A204.1 (cell line): ENCODE measurements around the gene CCDC57.
"Not testable (repeated sequence)": the region's sequence is repeated elsewhere in the genome, so short reads cannot be mapped to it uniquely, and the experiment has no call there.

Experiments used
- FAIRE-seq: peaks from 2 replicates; lab custom pipeline; 2012; peaks lifted over from hg19 to GRCh38; lab: Jason Lieb, UNC

CCDC57 gene

DNA sequence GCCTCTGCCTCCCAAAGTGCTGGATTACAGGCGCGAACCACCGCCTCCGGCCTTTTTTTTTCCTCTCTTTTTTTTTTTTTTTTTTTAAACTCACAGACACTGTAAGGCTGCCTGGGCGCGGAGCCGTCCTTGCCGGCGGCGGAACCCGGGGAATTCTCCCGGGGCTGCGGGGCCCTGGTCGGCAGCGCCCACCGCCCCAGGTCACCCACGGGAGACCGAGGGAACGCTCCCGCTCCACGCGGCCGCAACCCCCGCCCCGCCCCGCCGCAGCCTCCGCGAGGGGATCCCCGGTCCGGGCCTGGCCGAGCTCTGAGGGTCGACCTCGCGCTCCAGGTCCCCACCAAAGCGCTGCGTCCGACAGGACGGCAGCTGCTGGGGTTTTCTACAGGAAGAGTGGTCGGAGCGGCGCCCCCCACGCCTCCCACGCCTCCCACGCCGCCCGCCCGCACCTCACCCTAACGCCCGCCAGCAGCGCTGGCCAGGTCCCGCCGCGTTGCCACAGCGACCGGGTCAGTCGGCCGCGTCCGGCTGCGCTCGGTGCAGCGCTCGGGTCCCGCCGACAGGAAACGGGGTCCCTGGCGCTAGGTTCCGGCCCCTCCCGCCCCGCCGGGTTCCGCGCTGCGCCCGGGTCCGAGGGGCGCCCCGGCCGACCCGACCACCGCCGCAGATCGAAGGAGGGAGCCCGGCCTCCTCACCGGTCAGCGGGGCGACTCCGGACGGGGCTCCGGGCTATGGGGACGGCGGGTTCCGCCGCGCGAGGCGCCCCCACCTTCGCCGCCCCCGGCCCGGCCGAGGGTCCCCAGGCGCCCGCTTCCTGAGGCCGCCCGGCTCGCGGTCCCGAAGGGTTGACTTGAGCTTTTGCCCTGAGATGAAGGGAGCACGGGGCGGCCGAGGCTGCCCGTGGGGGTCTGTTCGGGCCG is at the start of gene CCDC57:
Gene CCDC57, minus strand, starts transcription at position 512 of the 920 bp plus-strand sequence. CDS start 10,898 bp downstream, outside the sequence.
- no peak for FAIRE-seq

DNA sequence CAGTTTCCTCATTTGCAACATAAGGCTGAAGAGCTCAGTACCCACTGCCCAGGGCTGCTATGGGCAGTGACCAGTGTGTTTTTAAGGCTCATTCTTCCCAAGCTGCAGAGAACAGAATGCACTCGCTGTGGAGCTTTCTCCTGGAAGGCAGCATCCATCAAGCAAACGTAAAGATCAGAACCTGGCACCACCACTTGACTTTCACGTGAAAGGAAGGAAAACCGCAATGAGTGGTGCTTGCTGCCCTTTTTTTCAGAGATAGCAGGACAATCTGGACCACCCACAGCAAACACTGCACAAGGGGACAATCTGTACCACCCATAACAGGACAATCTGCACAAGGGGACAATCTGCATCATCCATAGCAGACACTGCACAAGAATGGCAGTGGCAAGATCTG is 49.7 kb upstream of the CCDC57 start:
- no peak for FAIRE-seq

DNA sequence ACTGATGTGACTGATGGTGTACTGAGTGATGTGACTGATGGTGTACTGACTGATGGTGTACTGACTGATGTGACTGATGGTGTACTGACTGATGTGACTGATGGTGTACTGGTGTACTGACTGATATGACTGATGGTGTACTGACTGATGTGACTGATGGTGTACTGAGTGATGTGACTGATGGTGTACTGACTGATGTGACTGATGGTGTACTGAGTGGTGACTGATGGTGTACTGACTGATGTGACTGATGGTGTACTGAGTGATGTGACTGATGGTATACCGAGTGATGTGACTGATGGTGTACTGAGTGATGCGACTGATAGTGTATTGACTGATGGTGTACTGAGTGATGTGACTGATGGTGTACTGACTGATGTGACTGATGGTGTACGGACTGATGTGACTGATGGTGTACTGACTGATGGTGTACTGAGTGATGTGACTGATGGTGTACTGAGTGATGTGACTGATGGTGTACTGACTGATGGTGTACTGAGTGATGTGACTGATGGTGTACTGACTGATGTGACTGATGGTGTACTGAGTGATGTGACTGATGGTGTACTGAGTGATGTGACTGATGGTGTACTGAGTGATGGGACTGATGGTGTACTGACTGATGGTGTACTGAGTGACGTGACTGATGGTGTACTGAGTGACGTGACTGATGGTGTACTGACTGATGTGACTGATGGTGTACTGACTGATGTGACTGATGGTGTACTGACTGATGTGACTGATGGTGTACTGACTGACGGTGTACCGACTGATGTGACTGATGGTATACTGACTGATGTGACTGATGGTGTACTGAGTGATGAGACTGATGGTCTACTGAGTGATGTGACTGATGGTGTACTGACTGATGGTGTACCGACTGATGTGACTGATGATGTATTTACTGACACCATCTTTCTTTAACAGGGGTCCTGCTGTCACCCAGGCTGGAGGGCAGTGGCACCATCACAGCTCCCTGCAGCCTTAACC is 47.6 kb upstream of the CCDC57 start:
- not testable (repeated sequence) for FAIRE-seq

DNA sequence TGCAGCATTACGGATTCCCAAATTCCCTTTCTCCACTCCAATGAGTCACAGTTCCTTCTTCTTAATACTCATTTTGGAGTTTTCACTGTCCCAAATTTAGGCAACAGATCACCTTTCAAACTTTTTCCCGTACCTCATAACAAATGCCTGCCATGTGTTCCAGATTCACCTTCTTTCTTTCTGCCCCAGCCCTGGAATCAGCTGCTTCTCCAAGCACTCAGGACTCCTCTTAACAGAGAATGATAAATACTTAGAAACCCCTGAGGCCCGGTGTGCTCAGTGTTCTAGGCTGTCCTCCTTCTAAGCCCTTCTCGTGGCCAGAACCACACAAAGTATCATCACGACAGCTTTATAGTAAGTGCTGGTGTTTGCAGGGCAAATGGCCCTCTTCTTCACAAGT is 45.9 kb upstream of the CCDC57 start:
- no peak for FAIRE-seq

DNA sequence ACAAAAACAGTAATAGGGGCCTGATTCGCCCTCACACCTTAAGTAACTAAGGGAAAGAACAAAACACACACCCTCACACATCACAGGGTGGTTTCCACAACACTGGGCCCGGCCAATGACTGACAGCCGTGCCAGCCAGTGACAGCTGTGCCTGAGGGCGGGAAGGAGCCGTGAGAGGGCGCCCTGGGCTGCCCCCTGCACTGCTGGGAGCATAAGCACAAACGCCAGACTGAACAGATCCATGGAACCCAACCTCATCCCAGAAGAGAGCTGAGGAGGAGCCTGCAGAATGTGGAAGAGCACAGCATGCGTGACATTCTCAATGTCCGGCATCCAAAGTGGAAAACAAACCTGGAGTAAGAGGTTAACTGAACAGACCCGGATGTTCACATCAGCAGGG is 44.8 kb upstream of the CCDC57 start:
- no peak for FAIRE-seq

GRCh38 chr17:82256242-82256885 is 43.7 kb upstream of the CCDC57 start:
- FAIRE-seq, result no peak

DNA sequence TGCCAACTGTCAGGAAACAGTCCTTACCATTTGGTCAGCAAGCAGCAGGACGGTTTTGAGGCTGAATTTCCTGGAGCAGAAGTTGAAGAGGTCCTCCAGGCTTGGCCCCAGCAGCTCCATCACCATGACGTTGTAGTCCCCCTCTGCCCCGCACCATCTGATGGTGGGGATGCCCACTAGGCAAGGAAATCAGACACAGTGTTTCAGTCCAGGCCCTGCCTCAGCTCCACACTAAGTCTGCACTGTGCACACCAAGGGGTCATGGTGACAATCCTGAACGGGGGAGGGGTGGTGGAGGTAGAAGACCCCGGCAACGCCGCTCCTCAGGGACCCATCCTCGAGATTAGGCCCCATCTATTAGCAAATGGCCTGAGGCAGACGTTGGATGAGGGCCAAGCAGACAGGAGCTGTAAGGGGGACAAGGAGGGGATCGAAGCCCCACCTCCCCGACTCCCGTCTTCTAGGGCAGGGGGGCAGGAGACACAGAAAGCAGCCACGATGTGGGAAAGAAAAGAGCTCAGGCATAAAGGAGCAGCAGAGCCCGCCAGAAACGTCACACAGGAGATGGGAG is 42.8 kb upstream of the CCDC57 start:
- no peak for FAIRE-seq

GRCh38 chr17:82254746-82255145 is 42.1 kb upstream of the CCDC57 start:
- FAIRE-seq, result not testable (repeated sequence)

DNA sequence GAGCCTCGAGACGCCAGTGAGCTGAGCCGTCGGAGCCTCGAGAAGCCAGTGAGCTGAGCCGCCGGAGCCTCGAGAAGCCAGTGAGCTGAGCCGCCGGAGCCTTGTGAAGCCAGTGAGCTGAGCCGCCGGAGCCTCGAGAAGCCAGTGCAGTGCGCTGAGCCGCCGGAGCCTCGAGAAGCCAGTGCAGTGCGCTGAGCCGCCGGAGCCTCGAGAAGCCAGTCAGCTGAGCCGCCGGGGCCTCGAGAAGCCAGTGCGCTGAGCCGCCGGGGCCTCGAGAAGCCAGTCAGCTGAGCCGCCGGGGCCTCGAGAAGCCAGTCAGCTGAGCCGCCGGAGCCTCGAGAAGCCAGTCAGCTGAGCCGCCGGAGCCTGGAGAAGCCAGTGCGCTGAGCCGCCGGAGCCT is 41.5 kb upstream of the CCDC57 start:
- not testable (repeated sequence) for FAIRE-seq

- FAIRE-seq, result no peak
These were observed 40.5 kb upstream of the CCDC57 start for GRCh38 chr17:82253179-82253544.

- FAIRE-seq, result no peak
These were observed 40.0 kb upstream of the CCDC57 start for GRCh38 chr17:82252511-82253178.

- FAIRE-seq, result no peak
These were observed 38.3 kb upstream of the CCDC57 start for GRCh38 chr17:82250868-82251500.

DNA sequence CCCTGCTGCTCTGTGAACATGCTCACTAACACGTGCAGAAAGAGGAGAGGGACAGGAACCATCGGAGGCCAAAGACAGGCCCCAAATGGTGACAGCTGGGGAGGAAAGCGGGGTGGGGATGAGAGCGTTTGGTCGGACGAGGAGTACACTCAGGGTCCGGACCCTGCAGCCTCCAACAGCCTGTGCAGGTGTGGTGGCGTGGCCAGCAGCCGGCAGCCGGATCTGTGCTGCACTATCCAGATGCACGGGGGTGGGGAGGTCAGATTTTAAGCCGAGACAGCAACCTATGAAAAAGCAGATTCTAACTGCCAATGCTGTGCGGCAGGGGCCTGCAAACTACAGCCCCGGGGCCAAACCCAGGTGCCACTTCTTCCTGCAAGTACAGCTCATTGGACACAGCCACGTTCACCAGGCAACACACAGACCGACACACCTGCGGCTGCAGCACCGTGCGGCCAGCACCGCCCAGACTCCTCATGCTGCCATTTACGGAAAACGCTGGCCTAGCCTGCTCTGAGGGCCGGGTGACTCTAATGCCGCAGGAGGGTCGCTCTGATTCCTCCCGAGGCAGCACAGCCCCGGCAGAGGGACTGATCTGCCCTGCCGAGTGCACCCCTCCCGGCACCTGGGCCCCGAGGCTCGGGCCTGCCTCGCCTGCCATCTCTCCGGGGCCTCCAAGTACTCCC is 37.4 kb upstream of the CCDC57 start:
- no peak for FAIRE-seq

DNA sequence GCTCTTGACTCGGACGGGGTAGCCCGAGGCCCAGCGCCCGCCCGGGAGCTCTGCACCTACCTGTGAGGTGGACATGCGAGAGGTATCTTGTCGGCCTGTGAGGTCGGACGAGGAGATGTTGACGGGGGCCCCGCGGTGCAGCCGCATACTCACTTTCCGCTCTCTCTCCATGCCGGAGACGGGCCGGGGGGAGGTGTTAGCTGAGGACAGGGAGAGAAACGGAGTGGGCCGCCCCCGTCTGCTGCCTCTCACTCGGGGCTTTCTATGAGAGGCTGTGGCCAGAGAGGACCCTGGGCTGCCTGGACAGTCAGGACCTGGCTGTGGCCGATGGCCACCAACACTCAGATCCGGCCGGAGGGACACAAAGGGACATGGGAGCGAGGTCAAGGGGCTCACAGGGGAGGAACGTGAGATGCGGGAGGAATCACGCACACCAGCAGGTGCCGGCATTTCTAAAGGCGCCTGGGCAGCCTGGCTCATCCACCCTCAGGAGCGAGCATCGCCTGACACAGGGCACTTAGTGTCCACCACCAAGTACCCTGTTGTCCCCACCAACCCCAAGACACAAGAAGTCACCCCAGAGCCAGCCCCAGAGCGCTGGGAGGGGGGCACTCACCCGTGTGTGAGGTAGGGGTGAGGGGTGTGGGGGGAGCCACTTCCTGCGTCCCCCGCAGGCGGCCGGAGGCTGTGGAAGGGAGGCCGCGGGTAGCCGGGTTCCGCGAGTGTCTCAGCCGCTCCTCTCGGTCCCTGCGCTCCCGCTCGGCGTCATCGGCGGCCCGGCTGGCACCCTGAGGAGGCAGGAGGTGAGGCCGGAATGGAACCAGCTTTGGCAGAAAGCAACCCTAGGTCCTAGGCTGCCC is 36.4 kb upstream of the CCDC57 start:
- FAIRE-seq, result no peak

GRCh38 chr17:82247856-82248671 is 35.4 kb upstream of the CCDC57 start:
- no peak for FAIRE-seq

- FAIRE-seq, result no peak
These were observed 34.7 kb upstream of the CCDC57 start for GRCh38 chr17:82247182-82247823.

GRCh38 chr17:82246365-82247181 is 33.9 kb upstream of the CCDC57 start:
- FAIRE-seq, result no peak
